EH (cell line): ENCODE measurements around the gene ALDH1A1.

Experiments
- DNase-seq: peaks from one replicate; pipeline ENCODE4 v3.0.0-alpha.2; 2015; ENCODE audit warnings: low read depth

Gene ALDH1A1

GRCh38 chr9:72979405-72980100 is 26.7 kb upstream of the ALDH1A1 start:
- no peak for DNase-seq

- DNase-seq: peak; percentile 82
Measured at GRCh38 chr9:72978744-72979143, 25.9 kb upstream of the ALDH1A1 start.

GRCh38 chr9:72977670-72978069 is 24.8 kb upstream of the ALDH1A1 start:
- peak; percentile 37 for DNase-seq

GRCh38 chr9:72974501-72974900 is 21.6 kb upstream of the ALDH1A1 start:
- no peak for DNase-seq

GRCh38 chr9:72972636-72973035 is 19.8 kb upstream of the ALDH1A1 start:
- no peak for DNase-seq

- DNase-seq: no peak
Measured at GRCh38 chr9:72971411-72971810, 18.6 kb upstream of the ALDH1A1 start.

- peak; percentile 19 for DNase-seq
Measured at GRCh38 chr9:72960446-72960845, 7.6 kb upstream of the ALDH1A1 start.

GRCh38 chr9:72958485-72959281 is 5.8 kb upstream of the ALDH1A1 start:
- no peak for DNase-seq

- no peak for DNase-seq
Measured at GRCh38 chr9:72955571-72955970, 2.7 kb upstream of the ALDH1A1 start.

- DNase-seq: no peak
Measured at GRCh38 chr9:72955126-72955455, 2.2 kb upstream of the ALDH1A1 start.

- peak; percentile 16 for DNase-seq
Measured at GRCh38 chr9:72954431-72955125, 1.7 kb upstream of the ALDH1A1 start.

GRCh38 chr9:72952381-72952690 is 517 bp downstream of the ALDH1A1 start:
- no peak for DNase-seq

- DNase-seq: peak; percentile 14
Measured at GRCh38 chr9:72951520-72952380, 1.1 kb downstream of the ALDH1A1 start.

GRCh38 chr9:72950875-72951442 is 1.9 kb downstream of the ALDH1A1 start:
- DNase-seq: peak; percentile 15

GRCh38 chr9:72949918-72950325 is 2.9 kb downstream of the ALDH1A1 start:
- no peak for DNase-seq

- no peak for DNase-seq
Measured at GRCh38 chr9:72949244-72949582, 3.6 kb downstream of the ALDH1A1 start.

- DNase-seq: no peak
Measured at GRCh38 chr9:72948575-72949243, 4.1 kb downstream of the ALDH1A1 start.

GRCh38 chr9:72947984-72948465 is 4.8 kb downstream of the ALDH1A1 start:
- DNase-seq: no peak

- no peak for DNase-seq
Measured at GRCh38 chr9:72946821-72947220, 6.0 kb downstream of the ALDH1A1 start.

GRCh38 chr9:72946318-72946717 is 6.5 kb downstream of the ALDH1A1 start:
- DNase-seq: no peak

- no peak for DNase-seq
Measured at GRCh38 chr9:72945391-72945790, 7.5 kb downstream of the ALDH1A1 start.
